A549 (cell line): ENCODE results near the gene CHTOP. TPM values are rescaled to one million over a fixed set of nuclear protein-coding genes. Genes with fewer than 3 reads are reported as not detected.

ENCODE experiments used
- ATAC-seq, 2 experiments: fragments of 200-7000 bp in 1 of 2; fragments of >200 bp in 1 of 2; cut with Nextera tagmentation in 1 of 2; cut with Tn5 transposase in 1 of 2; 3 replicates each; pipeline versions ENCODE4 v1.8.0 to v1.9.1; 2018 to 2020; ENCODE audit warnings: mild to moderate bottlenecking in 1 of 2, moderate library complexity in 1 of 2
- CTCF ChIA-PET: fragments of 300-600 bp; sonication (Branson Sonifier 250); formaldehyde crosslinking; extraction: SDS; loops from one replicate; lab custom pipeline; 2021; ENCODE audit warnings: antibody characterized with exemption, inconsistent platforms; lab: Yijun Ruan, JAX
- POLR2A ChIA-PET: fragments of 350-600 bp; formaldehyde crosslinking; extraction: SDS; loops from one replicate; lab custom pipeline; 2021; ENCODE audit warnings: antibody characterized with exemption, inconsistent platforms; lab: Yijun Ruan, JAX
- DNase-seq, 2 experiments: peaks; one replicate each; pipeline versions ENCODE4 v3.0.0 to v3.0.0-alpha.2; 2011 to 2016; ENCODE audit warnings: low read depth in 1 of 2, low spot score in 1 of 2
- FAIRE-seq: peaks from 2 replicates; lab custom pipeline; 2011; peaks lifted over from hg19 to GRCh38; lab: Jason Lieb, UNC
- H3K27ac ChIP-seq, 2 experiments: fragments of >200 bp; sonication (Bioruptor Twin); formaldehyde crosslinking; 3 replicates each; pipeline ENCODE4 v1.5.1; 2016 to 2017
- H3K4me1 ChIP-seq: fragments of >200 bp; sonication (Bioruptor Twin); formaldehyde crosslinking; 3 replicates; pipeline ENCODE4 v1.6.1; 2016
- H3K4me2 ChIP-seq: fragments of >200 bp; sonication (Bioruptor Twin); formaldehyde crosslinking; 3 replicates; pipeline ENCODE4 v1.6.1; 2016
- H3K4me3 ChIP-seq: fragments of >200 bp; sonication (Bioruptor Twin); formaldehyde crosslinking; 3 replicates; pipeline ENCODE4 v1.5.1; 2016
- H3K9me3 ChIP-seq: fragments of >200 bp; sonication (Bioruptor Twin); formaldehyde crosslinking; 3 replicates; pipeline ENCODE4 v1.6.1; 2016
- BHLHE40 ChIP-seq: IDR thresholded peaks from 2 replicates; pipeline ENCODE4 v1.6.1; 2012; ENCODE audit warnings: low read depth, low read length, inconsistent platforms
- CBX2 ChIP-seq: fragments of 200-600 bp; sonication (generic); IDR thresholded peaks from 2 replicates; pipeline ENCODE4 v1.6.1; 2016; ENCODE audit warnings: low read depth, mild to moderate bottlenecking, borderline replicate concordance
- CEBPB ChIP-seq, 2 experiments: fragments of >200 bp in 1 of 2; sonication (Bioruptor Twin) in 1 of 2; formaldehyde crosslinking in 1 of 2; IDR thresholded peaks; 2 replicates each; pipeline ENCODE4 v1.6.1; 2012 to 2016
- EHF ChIP-seq: fragments of 250-450 bp; sonication (Bioruptor Pico); IDR thresholded peaks from 2 replicates; pipeline ENCODE4 v1.5.0; 2020; ENCODE audit warnings: mild to moderate bottlenecking
- EHMT2 ChIP-seq: fragments of 200-600 bp; sonication (generic); IDR thresholded peaks from 2 replicates; pipeline ENCODE4 v1.6.1; 2016; ENCODE audit warnings: antibody characterized with exemption, low read depth, mild to moderate bottlenecking, moderate library complexity
- FOSB ChIP-seq: fragments of 250-450 bp; sonication (Bioruptor Pico); IDR thresholded peaks from 2 replicates; pipeline ENCODE4 v1.5.0; 2020; ENCODE audit warnings: mild to moderate bottlenecking, moderate library complexity
- FOXS1 ChIP-seq: fragments of 250-450 bp; sonication (Bioruptor Pico); IDR thresholded peaks from 2 replicates; pipeline ENCODE4 v1.5.0; 2020; ENCODE audit warnings: mild to moderate bottlenecking, moderate library complexity
- HEYL ChIP-seq: fragments of 250-450 bp; sonication (Bioruptor Pico); IDR thresholded peaks from 2 replicates; pipeline ENCODE4 v1.8.0; 2021; ENCODE audit warnings: mild to moderate bottlenecking, moderate library complexity
- HOXA7 ChIP-seq: fragments of 250-450 bp; sonication (Bioruptor Pico); IDR thresholded peaks from 2 replicates; pipeline ENCODE4 v1.5.0; 2020; ENCODE audit warnings: mild to moderate bottlenecking, moderate library complexity
- HOXB13 ChIP-seq: fragments of 250-450 bp; sonication (Bioruptor Pico); IDR thresholded peaks from 2 replicates; pipeline ENCODE4 v1.5.0; 2020; ENCODE audit warnings: low read depth, mild to moderate bottlenecking, moderate library complexity
- HOXB5 ChIP-seq: fragments of 250-450 bp; sonication (Bioruptor Pico); IDR thresholded peaks from 2 replicates; pipeline ENCODE4 v1.5.0; 2020; ENCODE audit warnings: mild to moderate bottlenecking, moderate library complexity
- JUNB ChIP-seq: fragments of >200 bp; sonication (Bioruptor Twin); formaldehyde crosslinking; IDR thresholded peaks from 2 replicates; pipeline ENCODE4 v1.6.1; 2016
- KDM1A ChIP-seq: fragments of 200-600 bp; sonication (generic); IDR thresholded peaks from 2 replicates; pipeline ENCODE4 v1.6.1; 2016; ENCODE audit warnings: low read depth, mild to moderate bottlenecking
- KDM5A ChIP-seq: fragments of 200-600 bp; sonication (generic); IDR thresholded peaks from 2 replicates; pipeline ENCODE4 v1.6.1; 2016; ENCODE audit warnings: antibody characterized with exemption, mild to moderate bottlenecking
- MAFK ChIP-seq: fragments of 450-650 bp; IDR thresholded peaks from 2 replicates; pipeline ENCODE4 v1.6.1; 2014; ENCODE audit not compliant: partially characterized antibody
- MAZ ChIP-seq: fragments of 150-350 bp; IDR thresholded peaks from 2 replicates; pipeline ENCODE4 v1.6.1; 2014; ENCODE audit warnings: antibody characterized with exemption, low read depth, low read length, borderline replicate concordance
- NR3C1 ChIP-seq: fragments of >200 bp; sonication (Bioruptor Twin); formaldehyde crosslinking; IDR thresholded peaks from 3 replicates; pipeline ENCODE4 v1.6.1; 2017
- PHF8 ChIP-seq: fragments of 200-600 bp; sonication (generic); IDR thresholded peaks from 2 replicates; pipeline ENCODE4 v1.6.1; 2016; ENCODE audit warnings: low read depth, mild to moderate bottlenecking, antibody characterized with exemption, moderate library complexity, borderline replicate concordance
- POLR2A ChIP-seq: IDR thresholded peaks from 2 replicates; pipeline ENCODE4 v1.6.1; 2012; ENCODE audit warnings: mild to moderate bottlenecking, low read length
- POLR2AphosphoS2 ChIP-seq: conservative IDR thresholded peaks from 2 replicates; pipeline ENCODE4 v1.6.1; 2012; ENCODE audit warnings: low read length, improper control_type of control experiment, inconsistent platforms
- RARB ChIP-seq: fragments of 250-450 bp; sonication (Bioruptor Pico); IDR thresholded peaks from 2 replicates; pipeline ENCODE4 v1.8.0; 2021; ENCODE audit warnings: mild to moderate bottlenecking, moderate library complexity
- RCOR1 ChIP-seq: fragments of 150-350 bp; IDR thresholded peaks from 2 replicates; pipeline ENCODE4 v1.6.1; 2014; ENCODE audit warnings: antibody characterized with exemption, low read length, low read depth
- RFX5 ChIP-seq: fragments of 450-650 bp; IDR thresholded peaks from 2 replicates; pipeline ENCODE4 v1.7.1; 2014; ENCODE audit warnings: antibody characterized with exemption, mild to moderate bottlenecking, moderate library complexity
- SREBF2 ChIP-seq: fragments of 450-650 bp; IDR thresholded peaks from 2 replicates; pipeline ENCODE4 v1.6.1; 2014; ENCODE audit warnings: mild to moderate bottlenecking, moderate library complexity
- TP53 ChIP-seq: fragments of 250-450 bp; sonication (Bioruptor Pico); IDR thresholded peaks from 2 replicates; pipeline ENCODE4 v1.5.0; 2021; ENCODE audit warnings: mild to moderate bottlenecking, moderate library complexity
- ZFP36 ChIP-seq: fragments of 450-650 bp; IDR thresholded peaks from 2 replicates; pipeline ENCODE4 v1.6.1; 2014; ENCODE audit warnings: borderline replicate concordance; ENCODE audit not compliant: partially characterized antibody
- ZSCAN20 ChIP-seq: fragments of 250-450 bp; sonication (Bioruptor Pico); IDR thresholded peaks from 2 replicates; pipeline ENCODE4 v1.8.0; 2022; ENCODE audit warnings: mild to moderate bottlenecking, moderate library complexity
- WGBS: methylation state at CpG from one replicate; pipeline ENCODE4 v1.1.6; 2017; ENCODE audit errors: missing lambda C conversion rate; 5-methylcytosine and 5-hydroxymethylcytosine counted together
- polyA minus RNA-seq: library from RNA; depleted of rRNA, polyadenylated mRNA; stranded (reverse); fragments of >200 nt; gene quantifications from 2 replicates; pipeline ENCODE4 v1.2.3, GENCODE V29; 2011; rRNA and poly(A)+ RNA removed
- polyA plus RNA-seq, 4 experiments: library from polyadenylated mRNA; depleted of rRNA in 3 of 4; stranded (reverse); fragments of >200 nt; fragmentation: RNase III in 1 of 4; extraction: RNeasy Plus Mini Kit Qiagen cat#74134 plus additional on column Dnase treatment in 1 of 4; gene quantifications; 2 replicates in 3 of 4; 3 replicates in 1 of 4; pipeline ENCODE4 v1.2.3, GENCODE V29; 2011 to 2017
- TF ChIP-seq, protein P1 (sequence below): fragments of 450-650 bp; IDR thresholded peaks from 2 replicates; pipeline ENCODE4 v1.6.1; 2014; ENCODE audit warnings: antibody characterized with exemption
- TF ChIP-seq, protein P2 (sequence below): fragments of 250-450 bp; sonication (Bioruptor Pico); IDR thresholded peaks from 2 replicates; pipeline ENCODE4 v1.5.0; 2020; ENCODE audit warnings: low read depth, mild to moderate bottlenecking, moderate library complexity
- TF ChIP-seq, protein P3 (sequence below): IDR thresholded peaks from 2 replicates; pipeline ENCODE4 v1.6.1; 2012
- TF ChIP-seq, protein P4 (sequence below): fragments of 150-350 bp; IDR thresholded peaks from 2 replicates; pipeline ENCODE4 v1.6.1; 2014; ENCODE audit warnings: low read depth, mild to moderate bottlenecking, low read length
- TF ChIP-seq, protein P5 (sequence below): IDR thresholded peaks from 2 replicates; pipeline ENCODE4 v1.6.1; 2012; ENCODE audit warnings: low read depth, borderline replicate concordance
- TF ChIP-seq, protein P6 (sequence below): fragments of 250-450 bp; sonication (Bioruptor Pico); IDR thresholded peaks from 2 replicates; pipeline ENCODE4 v1.5.0; 2021; ENCODE audit warnings: mild to moderate bottlenecking, moderate library complexity, borderline replicate concordance

Gene CHTOP, protein sequence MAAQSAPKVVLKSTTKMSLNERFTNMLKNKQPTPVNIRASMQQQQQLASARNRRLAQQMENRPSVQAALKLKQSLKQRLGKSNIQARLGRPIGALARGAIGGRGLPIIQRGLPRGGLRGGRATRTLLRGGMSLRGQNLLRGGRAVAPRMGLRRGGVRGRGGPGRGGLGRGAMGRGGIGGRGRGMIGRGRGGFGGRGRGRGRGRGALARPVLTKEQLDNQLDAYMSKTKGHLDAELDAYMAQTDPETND
- polyA plus RNA-seq (2011; rRNA removed) (81.6 and 98.1 TPM in 2 replicates), polyA plus RNA-seq (2017; fragmentation: RNase III; extraction: RNeasy Plus Mini Kit Qiagen cat#74134 plus additional on column Dnase treatment) (76.1 to 87.8 TPM (median 79.2 TPM) in 3 replicates), polyA minus RNA-seq (45.5 and 48.5 TPM in 2 replicates)
- 59.1 and 75.5 TPM in 2 replicates for polyA plus RNA-seq (2012; cell fraction: cytosol; rRNA removed)
- polyA plus RNA-seq (2012; cell fraction: nucleus; rRNA removed) = 64.3 and 83.5 TPM in 2 replicates

DNA sequence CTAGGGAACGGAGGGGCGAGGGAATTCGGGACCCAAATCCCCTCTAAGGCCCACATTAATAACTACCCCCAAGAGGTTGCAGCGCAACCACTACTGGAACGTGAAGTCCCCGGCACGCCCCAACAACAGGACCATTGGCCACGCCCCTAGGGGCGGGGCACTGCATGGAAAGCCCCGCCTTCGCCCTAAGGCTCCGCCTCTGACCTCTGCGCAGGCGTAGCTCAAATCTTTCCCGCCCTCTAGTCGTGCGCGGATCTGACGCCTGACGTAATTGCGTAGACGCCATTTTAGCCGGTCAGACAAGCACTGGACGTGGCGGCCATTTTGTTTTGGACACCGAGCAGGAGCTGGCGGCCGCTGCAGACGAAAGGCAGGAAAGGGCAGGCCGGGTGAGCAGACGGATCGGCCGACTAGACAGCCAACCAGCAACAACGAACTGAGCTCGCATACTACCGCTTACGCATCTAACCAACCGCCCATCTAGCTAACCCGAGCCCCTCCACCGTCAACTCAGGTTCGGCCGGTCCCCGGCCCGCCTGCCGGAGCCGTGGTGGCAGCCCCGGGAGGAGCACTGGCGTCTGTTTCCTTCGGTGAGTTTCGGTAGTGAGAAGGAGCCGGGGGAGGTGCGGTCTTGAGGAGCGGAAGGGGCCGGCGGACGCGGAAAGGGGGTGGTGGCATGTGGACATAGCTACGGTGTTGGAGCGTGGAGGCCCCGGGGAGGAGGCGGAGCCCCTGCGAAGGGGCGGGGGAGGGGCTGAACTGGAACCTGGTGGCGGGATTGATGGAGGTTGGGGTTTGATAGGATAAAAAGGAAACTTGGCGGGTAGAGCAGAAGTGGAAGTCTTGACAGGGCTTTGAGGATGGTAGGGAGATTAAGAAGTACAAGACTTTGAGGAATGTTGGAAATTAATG, at the start of gene CHTOP:
Gene CHTOP (plus strand): TSS at position 313 of the 912 bp plus-strand sequence. CDS start 2,523 bp downstream, outside the sequence.
- POLR2A ChIA-PET = interaction anchor here (0.7 to 2.6 kb wide), 31 partner anchors 10 to 1641 kb away, joined by 3 to 49 read pairs (median 5); partner anchors contain the start of genes CREB3L4, DENND4B, ILF2 and INTS3
- Histone ChIP-seq H3K4me3 (peak within 1 kb of the TSS; percentile 90), H3K4me2 (peak within 1 kb of the TSS; percentile 98), H3K9me3 (no peaks in the 10 kb centered on the region), H3K27ac (peak within 1 kb of the TSS; percentile 99 to 100), H3K4me1 (peaks cover 25% of the 10 kb centered on the region)
- WGBS = 3% methylated on average over 42 of the region's 65 CpGs
- CTCF ChIA-PET = interaction anchor here (0.7 to 3.4 kb wide), 15 partner anchors 10 to 281 kb away, joined by 3 to 32 read pairs (median 5); partner anchors contain the start of genes S100A14 and S100A16
- ATAC-seq (peak; percentile 89 to 94), FAIRE-seq (peak; percentile 81), DNase-seq (peak; percentile 97 to 99)
- TF ChIP-seq EHF (CRISPR knock-in tag) (no peak), CEBPB (IDR thresholded peaks at IDR 0.05) (no peak), HOXB5 (CRISPR knock-in tag) (no peak), PHF8 (peak; percentile 56; the same call in 1 of the 2 replicates), BHLHE40 (no peak), POLR2A (peak; percentile 63), HOXA7 (CRISPR knock-in tag) (no peak), ZFP36 (no peak), EHMT2 (no peak), FOXS1 (no peak), MAZ (no peak), ZSCAN20 (CRISPR knock-in tag) (no peak), KDM1A (no peak), SREBF2 (no peak), POLR2AphosphoS2 (no peak), RFX5 (no peak), RARB (CRISPR knock-in tag) (no peak), HOXB13 (CRISPR knock-in tag) (0 out of 2 replicates have a peak, but pooled peaks have one; percentile 32), MAFK (no peak), NR3C1 (no peak), JUNB (no peak), TP53 (CRISPR knock-in tag) (no peak), CBX2 (no peak), HEYL (no peak), RCOR1 (no peak), FOSB (no peak), KDM5A (no peak)
- TF ChIP-seq, protein P1, sequence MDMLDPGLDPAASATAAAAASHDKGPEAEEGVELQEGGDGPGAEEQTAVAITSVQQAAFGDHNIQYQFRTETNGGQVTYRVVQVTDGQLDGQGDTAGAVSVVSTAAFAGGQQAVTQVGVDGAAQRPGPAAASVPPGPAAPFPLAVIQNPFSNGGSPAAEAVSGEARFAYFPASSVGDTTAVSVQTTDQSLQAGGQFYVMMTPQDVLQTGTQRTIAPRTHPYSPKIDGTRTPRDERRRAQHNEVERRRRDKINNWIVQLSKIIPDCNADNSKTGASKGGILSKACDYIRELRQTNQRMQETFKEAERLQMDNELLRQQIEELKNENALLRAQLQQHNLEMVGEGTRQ = no peak
- TF ChIP-seq, protein P2, sequence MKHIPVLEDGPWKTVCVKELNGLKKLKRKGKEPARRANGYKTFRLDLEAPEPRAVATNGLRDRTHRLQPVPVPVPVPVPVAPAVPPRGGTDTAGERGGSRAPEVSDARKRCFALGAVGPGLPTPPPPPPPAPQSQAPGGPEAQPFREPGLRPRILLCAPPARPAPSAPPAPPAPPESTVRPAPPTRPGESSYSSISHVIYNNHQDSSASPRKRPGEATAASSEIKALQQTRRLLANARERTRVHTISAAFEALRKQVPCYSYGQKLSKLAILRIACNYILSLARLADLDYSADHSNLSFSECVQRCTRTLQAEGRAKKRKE = no peak
- TF ChIP-seq, protein P3, sequence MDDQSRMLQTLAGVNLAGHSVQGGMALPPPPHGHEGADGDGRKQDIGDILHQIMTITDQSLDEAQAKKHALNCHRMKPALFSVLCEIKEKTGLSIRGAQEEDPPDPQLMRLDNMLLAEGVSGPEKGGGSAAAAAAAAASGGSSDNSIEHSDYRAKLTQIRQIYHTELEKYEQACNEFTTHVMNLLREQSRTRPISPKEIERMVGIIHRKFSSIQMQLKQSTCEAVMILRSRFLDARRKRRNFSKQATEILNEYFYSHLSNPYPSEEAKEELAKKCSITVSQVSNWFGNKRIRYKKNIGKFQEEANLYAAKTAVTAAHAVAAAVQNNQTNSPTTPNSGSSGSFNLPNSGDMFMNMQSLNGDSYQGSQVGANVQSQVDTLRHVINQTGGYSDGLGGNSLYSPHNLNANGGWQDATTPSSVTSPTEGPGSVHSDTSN = no peak
- TF ChIP-seq, protein P4, sequence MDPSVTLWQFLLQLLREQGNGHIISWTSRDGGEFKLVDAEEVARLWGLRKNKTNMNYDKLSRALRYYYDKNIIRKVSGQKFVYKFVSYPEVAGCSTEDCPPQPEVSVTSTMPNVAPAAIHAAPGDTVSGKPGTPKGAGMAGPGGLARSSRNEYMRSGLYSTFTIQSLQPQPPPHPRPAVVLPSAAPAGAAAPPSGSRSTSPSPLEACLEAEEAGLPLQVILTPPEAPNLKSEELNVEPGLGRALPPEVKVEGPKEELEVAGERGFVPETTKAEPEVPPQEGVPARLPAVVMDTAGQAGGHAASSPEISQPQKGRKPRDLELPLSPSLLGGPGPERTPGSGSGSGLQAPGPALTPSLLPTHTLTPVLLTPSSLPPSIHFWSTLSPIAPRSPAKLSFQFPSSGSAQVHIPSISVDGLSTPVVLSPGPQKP = no peak
- TF ChIP-seq, protein P5, sequence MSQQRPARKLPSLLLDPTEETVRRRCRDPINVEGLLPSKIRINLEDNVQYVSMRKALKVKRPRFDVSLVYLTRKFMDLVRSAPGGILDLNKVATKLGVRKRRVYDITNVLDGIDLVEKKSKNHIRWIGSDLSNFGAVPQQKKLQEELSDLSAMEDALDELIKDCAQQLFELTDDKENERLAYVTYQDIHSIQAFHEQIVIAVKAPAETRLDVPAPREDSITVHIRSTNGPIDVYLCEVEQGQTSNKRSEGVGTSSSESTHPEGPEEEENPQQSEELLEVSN = no peak
- TF ChIP-seq, protein P6, sequence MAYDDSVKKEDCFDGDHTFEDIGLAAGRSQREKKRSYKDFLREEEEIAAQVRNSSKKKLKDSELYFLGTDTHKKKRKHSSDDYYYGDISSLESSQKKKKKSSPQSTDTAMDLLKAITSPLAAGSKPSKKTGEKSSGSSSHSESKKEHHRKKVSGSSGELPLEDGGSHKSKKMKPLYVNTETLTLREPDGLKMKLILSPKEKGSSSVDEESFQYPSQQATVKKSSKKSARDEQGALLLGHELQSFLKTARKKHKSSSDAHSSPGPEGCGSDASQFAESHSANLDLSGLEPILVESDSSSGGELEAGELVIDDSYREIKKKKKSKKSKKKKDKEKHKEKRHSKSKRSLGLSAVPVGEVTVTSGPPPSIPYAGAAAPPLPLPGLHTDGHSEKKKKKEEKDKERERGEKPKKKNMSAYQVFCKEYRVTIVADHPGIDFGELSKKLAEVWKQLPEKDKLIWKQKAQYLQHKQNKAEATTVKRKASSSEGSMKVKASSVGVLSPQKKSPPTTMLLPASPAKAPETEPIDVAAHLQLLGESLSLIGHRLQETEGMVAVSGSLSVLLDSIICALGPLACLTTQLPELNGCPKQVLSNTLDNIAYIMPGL (CRISPR knock-in tag) = no peak
